NCI-H2029 treated with DMSO at 0.1 percent for 48 hours (cell line): Measurements from ENCODE around the gene OPCML.

Experiments used
- DNase-seq: peaks from one replicate; lab custom pipeline; 2025; lab: John Stamatoyannopoulos, UW

The OPCML gene

GRCh38 chr11:132851247-132851646, 681.1 kb downstream of the OPCML start:
- no peak for DNase-seq

GRCh38 chr11:132850266-132850665, 682.0 kb downstream of the OPCML start:
- DNase-seq, result no peak

- DNase-seq, result no peak
Measured at GRCh38 chr11:132848336-132848735, 684.0 kb downstream of the OPCML start.

- DNase-seq, result no peak
Measured at GRCh38 chr11:132846075-132846474, 686.2 kb downstream of the OPCML start.

GRCh38 chr11:132844956-132845696, 687.2 kb downstream of the OPCML start:
- no peak for DNase-seq

- no peak for DNase-seq
Measured at GRCh38 chr11:132840660-132841059, 691.6 kb downstream of the OPCML start.

- no peak for DNase-seq
Measured at GRCh38 chr11:132840191-132840590, 692.1 kb downstream of the OPCML start.

GRCh38 chr11:132839236-132839945, 692.9 kb downstream of the OPCML start:
- DNase-seq, result no peak

GRCh38 chr11:132838627-132839026, 693.7 kb downstream of the OPCML start:
- DNase-seq, result no peak

GRCh38 chr11:132831272-132831671, 701.0 kb downstream of the OPCML start:
- no peak for DNase-seq

- no peak for DNase-seq
Measured at GRCh38 chr11:132824642-132825041, 707.7 kb downstream of the OPCML start.

GRCh38 chr11:132822276-132822675, 710.0 kb downstream of the OPCML start:
- no peak for DNase-seq

GRCh38 chr11:132821499-132821898, 710.8 kb downstream of the OPCML start:
- DNase-seq, result no peak

GRCh38 chr11:132821014-132821413, 711.3 kb downstream of the OPCML start:
- no peak for DNase-seq

- no peak for DNase-seq
Measured at GRCh38 chr11:132818951-132819350, 713.4 kb downstream of the OPCML start.

GRCh38 chr11:132817387-132817786, 714.9 kb downstream of the OPCML start:
- no peak for DNase-seq

- no peak for DNase-seq
Measured at GRCh38 chr11:132814410-132814809, 717.9 kb downstream of the OPCML start.

GRCh38 chr11:132811649-132812048, 720.7 kb downstream of the OPCML start:
- DNase-seq, result no peak

GRCh38 chr11:132809070-132809469, 723.2 kb downstream of the OPCML start:
- no peak for DNase-seq

- DNase-seq, result no peak
Measured at GRCh38 chr11:132804258-132804657, 728.0 kb downstream of the OPCML start.

- DNase-seq, result no peak
Measured at GRCh38 chr11:132803436-132803835, 728.9 kb downstream of the OPCML start.

- DNase-seq, result no peak
Measured at GRCh38 chr11:132802947-132803346, 729.4 kb downstream of the OPCML start.

GRCh38 chr11:132793831-132794230, 738.5 kb downstream of the OPCML start:
- DNase-seq, result no peak
